ENCODE measurements around the gene MAML3.

Gene MAML3

DNA sequence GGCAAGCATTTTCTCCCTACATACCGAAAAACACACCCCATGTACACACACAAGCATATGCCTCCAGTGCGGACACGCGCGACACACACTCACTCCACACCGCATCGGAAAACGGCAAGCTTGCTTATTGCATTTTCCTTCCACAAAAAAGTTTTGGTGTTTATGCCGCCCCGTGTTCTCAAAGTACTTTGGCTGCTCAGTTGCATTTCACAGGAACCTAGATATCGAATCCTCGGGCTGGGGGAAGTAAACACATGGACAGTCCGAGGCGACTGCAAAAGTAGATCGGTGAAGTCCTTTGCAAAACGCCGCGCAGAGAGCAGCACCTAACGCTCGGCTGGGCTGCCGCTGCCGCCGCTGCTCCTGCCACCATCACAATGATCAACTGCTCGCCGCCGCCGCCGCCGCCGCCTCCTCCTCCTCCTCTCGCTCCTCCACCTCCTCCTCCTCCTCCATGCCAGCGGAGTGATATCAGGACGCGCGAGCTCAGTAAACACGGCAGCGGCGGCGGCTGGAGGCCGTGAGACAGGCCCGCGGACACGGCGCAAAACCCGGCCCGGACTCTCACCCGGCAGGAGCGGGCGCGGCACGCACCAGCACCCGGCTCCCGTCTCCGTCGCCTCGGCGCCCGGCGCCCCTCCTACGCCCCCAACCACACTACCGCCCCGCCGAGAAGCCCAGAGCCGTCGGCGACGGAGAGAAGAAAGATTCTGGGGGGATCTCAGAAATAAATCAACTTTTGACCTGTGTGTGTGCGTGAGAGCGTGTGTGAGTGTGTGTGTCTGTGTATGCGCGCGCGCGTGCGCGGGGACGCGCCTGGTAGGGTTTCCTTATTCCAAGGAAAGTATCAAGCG is at the start of gene MAML3:
MAML3 (minus strand) TSS at position 467 of the 854 bp plus-strand sequence. CDS start 857 bp downstream, outside the sequence.
- DNase-seq (ENCODE audit: low spot score): peak; percentile 63

DNA sequence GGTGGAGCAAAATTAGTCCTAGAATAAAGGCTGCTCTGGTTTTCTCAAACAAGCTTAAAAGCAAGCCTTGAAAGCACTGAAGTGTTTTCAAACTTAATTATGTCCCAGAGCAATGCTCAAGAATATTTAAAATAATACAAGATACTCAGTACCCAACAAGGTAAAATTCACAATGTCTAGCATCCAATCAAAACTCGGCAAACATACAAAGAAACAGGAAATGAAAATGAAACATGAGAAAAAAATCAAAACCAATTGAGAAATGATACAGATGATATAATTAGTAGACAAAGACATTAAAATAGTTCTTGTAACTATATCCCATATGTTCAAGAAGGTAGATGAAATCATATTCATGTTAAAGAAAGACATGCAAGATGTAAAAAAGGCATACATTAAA is 45.0 kb upstream of the MAML3 start:
- DNase-seq (ENCODE audit: low spot score): no peak

DNA sequence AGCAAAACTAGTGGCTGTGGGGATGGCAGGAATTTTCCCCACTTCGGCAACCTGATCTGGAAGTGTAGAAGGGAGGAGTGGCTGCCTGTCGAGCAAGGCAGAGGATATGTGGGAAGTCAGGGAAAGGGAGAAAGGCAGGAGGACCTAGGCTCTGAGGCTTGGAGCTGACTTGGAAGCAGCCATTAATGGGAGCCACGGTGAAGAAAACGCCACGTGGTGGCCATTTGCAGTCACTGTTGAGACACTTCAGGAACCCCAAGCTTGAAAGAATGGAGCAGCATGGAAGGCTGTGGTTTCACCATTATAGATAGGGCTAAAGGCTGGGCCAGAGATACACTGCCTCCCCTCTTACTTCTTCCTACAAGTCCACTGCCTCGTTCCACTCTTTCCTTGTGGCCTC is 41.8 kb upstream of the MAML3 start:
- no peak for DNase-seq (ENCODE audit: low spot score)

DNA sequence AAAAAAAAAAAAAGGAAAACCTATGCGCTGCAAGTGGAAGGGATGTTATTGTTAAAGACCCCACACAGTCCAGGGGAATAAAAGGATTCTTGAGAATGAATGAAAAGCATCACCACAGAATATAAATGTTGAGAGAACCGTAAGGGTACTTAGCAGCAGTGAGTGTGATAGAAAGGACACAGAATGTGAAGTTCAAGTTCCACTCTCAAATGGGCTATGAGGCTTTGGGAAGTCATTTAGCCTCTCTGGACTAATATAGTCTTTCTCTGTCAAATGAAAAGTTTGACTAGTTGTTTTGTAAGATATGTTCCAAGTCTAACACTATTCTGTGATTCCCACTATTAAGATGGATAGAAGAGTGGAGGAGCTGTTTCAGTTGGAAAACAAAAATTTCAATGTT is 35.8 kb upstream of the MAML3 start:
- no peak for DNase-seq (ENCODE audit: low spot score)

DNA sequence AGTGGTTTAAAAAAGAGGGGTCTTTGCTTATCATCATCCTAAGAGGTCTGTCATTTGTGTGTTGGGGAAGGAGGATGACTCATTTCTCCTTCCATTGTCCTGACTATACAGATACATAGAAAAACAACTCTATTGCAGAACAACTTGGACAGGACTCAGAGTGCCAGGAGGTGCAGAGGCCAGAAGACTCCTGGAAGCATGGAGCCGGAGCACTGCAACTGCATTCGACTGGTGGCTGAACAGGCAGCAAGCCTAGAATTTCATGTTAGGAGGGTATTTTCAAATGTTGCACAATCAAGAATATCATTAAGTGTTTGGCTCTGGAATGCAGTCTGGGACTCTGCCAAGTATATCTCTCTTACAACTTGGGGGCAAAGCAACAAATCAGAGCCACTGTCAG is 35.0 kb upstream of the MAML3 start:
- no peak for DNase-seq (ENCODE audit: low spot score)

DNA sequence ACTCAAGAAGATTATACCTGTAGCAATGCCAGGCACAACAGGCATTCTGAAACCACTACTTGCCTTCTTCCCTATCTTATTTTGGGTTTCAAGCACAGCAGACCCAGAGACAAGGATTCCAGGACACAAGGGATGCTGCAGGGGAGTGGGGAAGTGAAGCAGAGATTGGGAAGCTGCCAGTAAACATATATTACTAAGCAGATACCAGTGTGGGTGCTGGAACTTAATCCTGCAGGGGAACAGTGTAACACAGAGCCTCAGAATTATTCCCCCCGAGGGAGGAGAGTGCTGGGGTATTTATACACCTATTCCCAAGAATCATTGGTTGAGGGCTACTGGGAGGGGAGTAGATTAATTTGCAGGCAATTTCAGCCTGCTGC is 33.3 kb upstream of the MAML3 start:
- no peak for DNase-seq (ENCODE audit: low spot score)

DNA sequence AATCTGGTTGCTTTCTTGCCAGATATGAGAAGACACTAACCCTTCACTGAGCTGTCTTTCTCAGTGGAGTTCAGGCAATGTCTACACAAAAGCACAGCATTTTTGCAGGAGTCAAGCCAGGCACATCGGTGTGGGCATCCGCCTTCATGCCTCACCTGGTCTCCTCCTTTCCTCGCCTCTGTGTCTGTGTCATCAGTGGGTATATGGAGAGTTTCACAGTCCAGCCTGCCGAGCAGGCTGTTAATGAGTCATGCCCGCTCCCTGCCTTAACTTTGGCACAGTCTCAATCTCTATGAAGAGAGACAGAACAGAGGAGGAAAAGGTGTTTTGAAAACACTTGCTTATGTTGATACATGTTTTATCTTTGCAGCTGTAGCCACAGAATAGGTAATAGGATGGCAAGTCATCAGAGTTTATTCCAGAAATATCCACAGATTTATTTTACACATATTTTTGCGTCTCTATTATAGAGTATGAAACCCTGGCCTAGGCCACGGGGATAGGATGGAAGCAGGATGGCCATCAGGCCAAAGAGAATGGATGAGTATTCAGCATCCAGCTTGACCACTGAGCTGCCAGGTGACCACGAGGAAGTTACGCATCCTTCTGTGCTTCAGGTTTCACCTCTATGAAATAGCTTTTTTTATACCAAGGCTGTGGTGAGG is 32.8 kb upstream of the MAML3 start:
- peak; percentile 19 for DNase-seq (ENCODE audit: low spot score)

DNA sequence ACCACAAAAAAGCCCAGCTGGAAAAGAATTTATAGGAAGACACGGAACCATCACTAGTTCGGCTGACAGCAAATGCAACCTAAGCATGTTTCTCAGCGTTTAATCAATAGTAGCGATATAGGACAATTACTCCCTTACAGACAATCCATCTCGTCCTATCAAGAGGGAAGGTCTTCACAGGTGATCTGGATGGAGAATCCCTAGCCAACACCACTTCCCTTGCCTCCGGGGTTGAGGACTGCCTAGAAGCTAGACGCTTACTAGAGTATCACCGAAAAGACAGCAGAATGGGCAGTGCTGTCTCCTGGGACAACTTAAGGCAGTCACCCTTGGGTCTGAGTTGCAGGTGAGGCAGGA is 32.1 kb upstream of the MAML3 start:
- no peak for DNase-seq (ENCODE audit: low spot score)

DNA sequence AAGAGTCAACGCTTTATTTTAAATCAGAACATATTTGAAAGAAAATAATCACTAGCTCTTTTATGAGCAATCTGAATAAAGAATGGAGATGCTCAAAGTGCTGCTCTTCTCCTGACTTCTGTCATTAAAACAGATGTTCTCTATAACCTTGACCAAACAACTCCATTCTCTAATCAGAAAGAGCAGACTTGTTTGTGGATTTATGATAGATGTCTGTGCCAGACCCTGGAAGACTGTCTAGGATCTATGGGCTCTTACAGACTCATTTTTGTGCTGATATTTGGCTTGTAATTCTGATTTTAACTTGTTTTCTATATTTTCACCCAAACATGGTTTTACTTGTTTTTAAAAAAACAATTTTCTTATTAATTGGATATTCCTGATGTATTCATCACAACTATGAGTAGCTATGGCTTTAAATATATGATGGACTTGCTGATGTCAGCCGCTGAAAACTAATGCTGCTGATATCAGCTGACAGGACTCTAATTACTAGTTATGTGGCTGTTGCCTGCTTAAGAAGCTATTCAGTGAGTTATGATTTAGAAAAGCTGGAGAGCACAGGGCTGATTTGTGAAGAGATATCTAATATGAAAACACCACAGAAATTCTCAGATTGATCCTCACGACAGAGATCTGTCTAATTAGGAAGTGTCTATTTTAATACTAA is 31.6 kb upstream of the MAML3 start:
- DNase-seq (ENCODE audit: low spot score): no peak

DNA sequence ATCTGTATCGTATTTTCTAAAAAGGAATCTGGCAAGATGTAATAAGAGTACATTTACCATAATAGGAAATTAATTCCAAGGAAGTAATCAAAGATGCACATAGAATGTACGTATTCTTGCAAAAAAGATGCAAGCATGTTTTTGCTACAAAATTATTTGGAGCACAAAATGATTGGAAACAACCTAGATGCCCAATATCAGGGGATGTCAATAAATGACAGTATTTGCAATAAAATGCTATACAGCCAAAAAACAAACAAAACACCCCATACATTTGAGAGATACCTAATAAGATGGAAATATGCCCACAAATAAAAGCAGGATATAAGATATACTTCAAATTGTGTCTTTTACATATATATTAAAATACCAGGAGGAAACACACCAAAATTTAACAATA is 29.3 kb upstream of the MAML3 start:
- no peak for DNase-seq (ENCODE audit: low spot score)

DNA sequence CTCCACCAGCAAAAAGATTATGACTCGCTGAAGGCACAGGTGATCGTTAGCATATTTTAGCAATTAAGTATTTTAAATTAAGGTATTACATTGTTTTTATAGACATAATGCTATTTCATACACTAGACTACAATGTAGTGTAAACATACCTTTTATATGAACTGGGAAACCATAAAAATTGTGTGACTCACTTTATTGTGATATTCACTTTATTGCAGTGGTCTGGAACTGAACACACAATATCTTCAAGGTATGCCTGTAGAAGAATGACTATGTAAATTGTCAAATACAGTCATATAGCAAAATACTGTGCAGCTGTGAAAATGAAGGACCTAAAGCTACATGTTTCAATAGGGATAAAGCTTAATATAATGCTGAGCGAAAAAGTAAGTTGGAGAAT is 26.6 kb upstream of the MAML3 start:
- no peak for DNase-seq (ENCODE audit: low spot score)

DNA sequence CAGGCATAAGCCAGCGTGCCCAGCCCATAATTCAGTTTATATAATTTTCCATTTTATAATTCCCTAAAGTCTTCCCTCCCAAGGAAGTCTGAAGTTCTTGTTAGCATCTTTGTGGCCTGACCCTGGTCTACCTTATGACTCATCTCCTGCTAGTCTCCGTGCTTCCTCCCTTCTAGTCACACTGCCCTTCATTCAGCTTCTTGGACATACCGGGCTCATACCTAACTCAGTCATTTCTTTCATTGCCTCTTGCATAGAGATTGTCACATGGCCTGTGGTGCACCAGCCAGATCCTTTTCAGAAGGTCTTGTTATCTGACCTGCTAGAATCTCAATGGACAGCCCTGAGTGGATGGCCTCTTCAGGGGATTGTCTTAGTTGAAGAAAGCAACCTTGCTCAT is 22.8 kb upstream of the MAML3 start:
- DNase-seq (ENCODE audit: low spot score): peak; percentile 89

DNA sequence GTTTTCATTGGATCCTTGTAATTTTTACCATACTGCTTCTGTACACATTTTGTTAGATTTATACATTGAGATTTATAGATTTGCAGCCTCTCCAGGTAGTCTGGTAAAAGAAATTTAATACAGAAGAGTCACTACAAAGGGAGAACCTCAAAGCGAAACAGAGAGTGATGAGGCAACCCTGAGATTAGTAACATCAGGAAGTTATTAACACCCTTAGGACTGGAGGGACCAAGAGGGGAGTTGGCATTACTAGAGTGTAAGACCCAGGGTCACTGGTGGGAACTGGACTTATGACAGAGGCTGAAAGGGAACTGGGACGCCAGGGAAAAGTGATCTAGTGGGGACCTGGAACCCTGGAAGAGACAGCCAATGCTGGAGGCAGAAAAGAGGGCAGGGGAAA is 20.6 kb upstream of the MAML3 start:
- DNase-seq (ENCODE audit: low spot score): no peak

DNA sequence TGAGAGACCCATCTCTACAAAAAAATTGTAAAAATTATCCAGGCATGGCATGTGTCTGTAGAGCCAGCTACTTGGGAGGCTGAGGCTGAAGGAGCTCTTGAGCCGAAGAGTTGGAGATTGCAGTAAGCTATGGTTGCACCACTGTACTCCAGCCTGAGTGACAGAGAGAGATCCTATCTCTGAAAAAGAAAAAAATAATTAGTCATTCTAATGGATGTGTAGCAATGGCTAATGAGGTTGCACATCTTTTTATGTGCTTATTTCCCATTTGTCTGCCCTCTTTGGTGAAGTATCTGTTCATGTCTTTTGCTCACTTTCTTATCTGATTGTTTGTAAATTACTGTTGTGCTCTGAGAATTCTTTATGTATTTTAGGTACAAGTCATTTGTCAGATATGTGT is 19.0 kb upstream of the MAML3 start:
- DNase-seq (ENCODE audit: low spot score): no peak

DNA sequence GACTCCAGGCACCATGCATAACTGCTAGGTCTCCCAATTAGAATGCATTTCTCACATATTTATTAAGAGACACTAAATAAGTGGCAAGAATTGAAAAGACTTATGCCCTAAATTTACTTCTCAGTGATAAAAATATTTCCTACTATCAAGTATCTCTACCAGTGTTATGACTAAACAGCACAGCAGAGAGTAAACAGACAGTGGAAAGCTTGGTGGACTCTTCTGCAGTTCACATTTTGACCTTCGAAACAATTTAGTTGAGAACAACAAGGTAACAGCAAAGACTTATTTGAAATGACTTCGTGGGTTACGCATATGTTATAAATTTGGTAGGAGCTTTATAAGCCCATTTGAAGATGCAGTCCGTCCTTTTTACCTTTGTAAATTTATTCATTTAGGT is 16.3 kb upstream of the MAML3 start:
- DNase-seq (ENCODE audit: low spot score): no peak

DNA sequence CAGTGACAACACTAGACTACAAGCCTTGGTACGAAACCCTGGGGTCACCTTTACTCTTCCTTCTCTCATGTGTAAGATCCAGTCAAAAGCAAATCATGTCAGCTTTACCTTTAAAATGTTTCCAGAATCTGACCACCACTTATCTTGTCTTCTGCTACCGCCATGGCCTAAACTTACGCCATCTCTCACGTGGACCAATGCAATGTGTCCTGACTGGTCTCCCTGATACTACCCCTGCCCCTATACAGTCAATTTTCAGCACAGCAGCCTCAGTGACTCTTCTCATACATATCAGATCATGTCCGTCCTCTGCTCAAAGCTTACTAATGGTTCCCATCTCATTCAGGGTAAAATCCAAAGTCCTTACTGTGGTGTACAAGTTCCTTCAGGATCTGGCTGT is 15.0 kb upstream of the MAML3 start:
- DNase-seq (ENCODE audit: low spot score): no peak

DNA sequence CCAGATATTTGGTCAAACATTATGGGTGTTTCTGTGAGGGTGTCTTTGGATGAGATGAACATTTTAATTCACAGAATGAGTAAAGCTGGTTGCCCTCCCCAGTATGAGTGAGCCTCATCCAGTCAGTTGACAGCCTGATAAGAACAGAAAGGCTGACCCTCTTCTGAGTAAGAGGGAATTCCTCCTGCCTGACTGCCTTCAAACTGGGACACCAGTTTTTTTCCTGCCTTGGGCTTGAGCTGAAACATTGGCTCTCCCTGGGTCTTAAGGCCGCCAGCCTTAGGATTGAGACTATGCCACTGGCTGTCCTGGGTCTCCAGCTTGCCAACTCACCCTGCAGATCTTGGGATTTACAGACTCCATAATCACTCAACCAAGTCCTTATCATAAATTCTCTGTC is 14.5 kb upstream of the MAML3 start:
- DNase-seq (ENCODE audit: low spot score): no peak

DNA sequence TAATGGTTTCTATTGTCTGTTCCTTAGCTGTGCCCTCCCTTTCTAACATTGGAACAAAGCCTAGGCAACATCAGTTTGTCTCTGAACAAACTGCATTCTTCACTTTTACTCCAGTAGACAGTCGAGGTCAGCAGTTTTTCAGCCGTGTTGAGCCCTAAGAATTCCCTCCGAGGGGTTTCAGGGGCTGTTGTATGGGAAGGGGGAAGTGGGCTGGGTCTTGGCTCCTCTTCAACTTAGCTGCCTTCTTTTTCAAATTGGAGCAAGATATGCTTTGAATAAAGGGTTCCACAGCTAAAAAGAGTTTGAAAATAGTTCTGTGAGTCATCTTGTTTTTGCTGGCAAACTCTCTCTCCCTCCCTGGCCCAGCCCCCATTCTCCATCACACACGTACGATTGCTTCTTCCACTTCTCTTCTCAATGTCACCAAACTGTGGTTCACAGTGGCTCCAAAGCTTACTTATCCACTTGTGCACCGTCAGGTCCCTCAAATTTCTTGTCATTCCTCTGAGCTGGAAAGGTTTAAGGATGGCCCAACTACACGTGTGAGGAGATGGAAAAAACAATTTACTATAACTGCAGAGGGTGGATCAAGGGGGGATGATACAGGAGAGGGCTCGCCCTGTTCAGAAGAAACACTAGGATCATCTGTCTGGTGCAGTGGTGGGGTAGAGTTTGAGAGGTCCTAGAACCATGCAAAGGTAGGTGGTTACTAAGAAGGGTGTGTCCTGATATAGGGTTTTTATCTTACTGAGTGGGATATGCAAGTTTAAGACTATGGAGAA is 9.2 kb upstream of the MAML3 start:
- no peak for DNase-seq (ENCODE audit: low spot score)

DNA sequence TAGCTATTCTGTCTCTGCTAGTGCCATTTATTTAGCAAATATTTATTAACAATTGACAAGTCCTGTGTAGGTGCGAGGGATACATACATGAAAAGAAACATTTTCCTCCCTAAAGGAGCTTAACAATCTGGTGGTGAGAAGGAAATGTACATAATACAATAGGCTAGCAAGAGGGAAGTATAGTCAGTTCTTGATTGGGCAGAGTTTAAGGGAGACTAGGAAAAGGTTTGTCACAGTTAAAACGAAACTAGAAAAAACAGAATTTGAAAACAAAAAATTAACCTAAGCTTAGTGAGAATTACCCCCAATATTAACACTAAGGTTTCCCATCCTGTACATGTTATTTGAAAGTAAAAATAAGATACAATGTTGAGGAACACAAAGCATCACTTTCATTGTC is 8.6 kb upstream of the MAML3 start:
- no peak for DNase-seq (ENCODE audit: low spot score)

DNA sequence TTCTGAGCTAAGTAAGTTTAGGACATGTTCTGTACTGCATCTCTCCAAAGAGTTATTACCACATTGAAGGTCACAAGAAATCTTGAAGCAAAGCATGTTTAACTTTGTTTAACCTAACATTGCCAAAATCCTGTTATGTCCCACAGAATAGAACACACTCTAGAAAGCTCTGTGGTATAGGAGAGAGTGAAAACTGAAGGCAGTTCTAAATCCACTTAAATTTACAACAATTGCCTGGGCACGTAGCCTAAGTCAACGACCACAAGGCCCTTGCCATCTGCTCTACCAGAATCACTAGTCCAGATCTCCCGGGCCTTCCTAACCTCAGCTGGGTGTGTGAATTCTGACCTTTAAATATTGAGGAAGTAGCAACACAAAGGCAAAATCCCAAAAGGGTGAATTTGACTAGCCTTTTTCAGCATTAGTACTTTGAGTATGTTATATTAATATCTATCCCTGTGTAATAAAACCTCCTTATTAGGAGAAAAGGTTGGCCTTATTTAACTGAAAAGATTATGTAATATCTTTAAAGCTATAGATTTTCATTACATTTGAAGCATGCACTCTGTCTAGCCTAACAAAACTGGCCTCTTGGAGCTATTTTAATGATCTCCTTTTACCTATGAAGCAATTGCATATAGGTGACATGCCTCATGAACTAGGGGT is 4.5 kb upstream of the MAML3 start:
- no peak for DNase-seq (ENCODE audit: low spot score)

DNA sequence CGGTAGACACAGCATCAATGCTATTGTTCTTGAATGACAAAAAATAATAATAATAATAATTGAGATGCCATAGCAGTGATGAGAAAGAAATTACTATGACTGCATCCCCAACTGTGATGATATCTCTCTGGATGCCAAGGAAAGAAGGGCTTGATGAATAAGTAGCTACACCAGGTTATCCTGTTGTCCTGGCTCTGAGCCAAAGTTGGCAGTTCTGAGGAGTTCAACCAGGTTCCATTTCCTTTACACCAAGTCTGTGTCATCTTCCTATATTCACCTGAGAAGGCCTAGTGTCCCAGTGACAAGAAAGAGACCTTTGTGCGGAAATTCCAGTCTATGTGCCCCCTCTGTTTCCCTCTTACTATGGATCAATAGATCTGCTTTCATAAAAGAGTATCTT is 3.4 kb upstream of the MAML3 start:
- no peak for DNase-seq (ENCODE audit: low spot score)

Data from COLO829 (cell line).